A673 (cell line): ENCODE results near the gene GET4. TPM values are rescaled to one million over a fixed set of nuclear protein-coding genes. Genes with fewer than 3 reads are reported as not detected.

Experiments
- BruUV-seq: library from RNA; stranded (reverse); fragments of 400-500 nt; replicated peaks from 2 replicates; lab custom pipeline; 2021; lab: Mats Ljungman, UMichigan
- CTCF ChIA-PET: fragments of 300-600 bp; sonication (Branson Sonifier 250); formaldehyde crosslinking; loops from one replicate; lab custom pipeline; 2022; ENCODE audit warnings: antibody characterized with exemption; lab: Charles Lee
- POLR2A ChIA-PET: fragments of 300-600 bp; sonication (Branson Sonifier 250); formaldehyde crosslinking; loops from one replicate; lab custom pipeline; 2022; ENCODE audit warnings: antibody characterized with exemption; ENCODE audit not compliant: low non-redundant PET; lab: Charles Lee
- DNase-seq: peaks from one replicate; pipeline ENCODE4 v3.0.0-alpha.2; 2015; ENCODE audit warnings: low spot score
- H3K27ac ChIP-seq: fragments of 200-600 bp; sonication (generic); 2 replicates; pipeline ENCODE4 v1.5.1; 2016; ENCODE audit warnings: mixed run types, low read depth, mild to moderate bottlenecking, mixed read lengths, antibody characterized with exemption, low read length; ENCODE audit not compliant: poor library complexity, severe bottlenecking
- H3K27me3 ChIP-seq: fragments of 200-600 bp; sonication (generic); replicated peaks from 2 replicates; pipeline ENCODE4 v1.6.1; 2017; ENCODE audit warnings: mixed run types, low read depth, mild to moderate bottlenecking, mixed read lengths, antibody characterized with exemption, low read length; ENCODE audit not compliant: insufficient read depth, poor library complexity
- H3K36me3 ChIP-seq: fragments of 200-600 bp; sonication (generic); 2 replicates; pipeline ENCODE4 v1.6.1; 2016; ENCODE audit warnings: mixed run types, mild to moderate bottlenecking, mixed read lengths, antibody characterized with exemption, low read length; ENCODE audit not compliant: insufficient read depth, poor library complexity, severe bottlenecking
- H3K4me1 ChIP-seq: fragments of 200-600 bp; sonication (generic); 2 replicates; pipeline ENCODE4 v1.6.1; 2017; ENCODE audit warnings: mixed run types, mild to moderate bottlenecking, mixed read lengths, antibody characterized with exemption, low read length; ENCODE audit not compliant: insufficient read depth, poor library complexity, severe bottlenecking
- H3K4me3 ChIP-seq: fragments of 200-600 bp; sonication (generic); 2 replicates; pipeline ENCODE4 v1.5.1; 2016; ENCODE audit warnings: low read depth, mixed run types, mild to moderate bottlenecking, mixed read lengths, low read length; ENCODE audit not compliant: poor library complexity, severe bottlenecking
- H3K9me3 ChIP-seq: fragments of 200-600 bp; sonication (generic); 2 replicates; pipeline ENCODE4 v1.6.1; 2016; ENCODE audit warnings: mixed run types, low read depth, mild to moderate bottlenecking, mixed read lengths, antibody characterized with exemption, low read length; ENCODE audit not compliant: poor library complexity, severe bottlenecking
- CTCF ChIP-seq: fragments of 300-800, 200-600 bp; sonication (generic); conservative IDR thresholded peaks from 2 replicates; pipeline ENCODE4 v1.5.1; 2017; ENCODE audit warnings: low read depth, mild to moderate bottlenecking, antibody characterized with exemption, low read length, moderate library complexity, mixed read lengths
- EZH2 ChIP-seq: fragments of 200-600 bp; sonication (generic); IDR thresholded peaks from 2 replicates; pipeline ENCODE4 v1.6.1; 2017; ENCODE audit warnings: borderline replicate concordance, low read depth, mild to moderate bottlenecking, mixed read lengths, antibody characterized with exemption, low read length; ENCODE audit not compliant: poor library complexity, severe bottlenecking
- intact Hi-C: fragments of 100-400 bp; cut with micrococcal nuclease; formaldehyde crosslinking; loops from one replicate; pipeline ENCODE4 v1.10.0; 2022; ENCODE audit not compliant: unreplicated experiment
- total RNA-seq: library from RNA; stranded (reverse); gene quantifications from 2 replicates; pipeline ENCODE4 v1.2.3, GENCODE V29; 2021

GET4 gene
- total RNA-seq, 1 experiment from 2014 or later: 49.7 TPM

DNA sequence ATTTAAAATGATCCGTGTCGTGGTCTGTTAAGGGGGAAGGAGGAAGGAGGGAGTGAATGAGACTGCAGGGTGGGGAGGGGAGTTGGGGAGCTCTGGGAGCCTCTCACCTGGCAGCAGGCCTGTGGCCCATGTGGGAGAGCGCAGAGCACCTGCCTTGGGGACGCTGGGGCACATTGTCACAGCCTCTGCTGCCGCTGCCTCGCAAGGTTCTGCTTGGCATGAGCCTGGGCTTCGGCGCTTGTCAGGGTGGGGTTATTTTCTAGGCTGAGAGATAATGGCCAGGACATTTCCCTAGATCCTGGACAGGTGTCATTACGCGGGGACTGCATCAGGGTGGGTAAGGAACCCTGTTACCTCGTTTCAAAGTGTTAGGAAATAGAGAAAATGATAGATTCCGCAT is 46.3 kb upstream of the GET4 start:
- Histone ChIP-seq H3K36me3 (peaks cover 2% of the 10 kb centered on the region), H3K27ac (peak overlapping the region; percentile 10), H3K9me3 (no peaks in the 10 kb centered on the region), H3K4me1 (peaks cover 33% of the 10 kb centered on the region), H3K4me3 (no peak overlapping the region), H3K27me3 (no peaks in the 10 kb centered on the region)
- DNase-seq: no peak
- no peak for TF ChIP-seq CTCF
- no peak for TF ChIP-seq EZH2
- POLR2A ChIA-PET: no interaction called here
- CTCF ChIA-PET: no interaction called here
- intact Hi-C loops: no loop called here
- BruUV-seq: no TSS peak

DNA sequence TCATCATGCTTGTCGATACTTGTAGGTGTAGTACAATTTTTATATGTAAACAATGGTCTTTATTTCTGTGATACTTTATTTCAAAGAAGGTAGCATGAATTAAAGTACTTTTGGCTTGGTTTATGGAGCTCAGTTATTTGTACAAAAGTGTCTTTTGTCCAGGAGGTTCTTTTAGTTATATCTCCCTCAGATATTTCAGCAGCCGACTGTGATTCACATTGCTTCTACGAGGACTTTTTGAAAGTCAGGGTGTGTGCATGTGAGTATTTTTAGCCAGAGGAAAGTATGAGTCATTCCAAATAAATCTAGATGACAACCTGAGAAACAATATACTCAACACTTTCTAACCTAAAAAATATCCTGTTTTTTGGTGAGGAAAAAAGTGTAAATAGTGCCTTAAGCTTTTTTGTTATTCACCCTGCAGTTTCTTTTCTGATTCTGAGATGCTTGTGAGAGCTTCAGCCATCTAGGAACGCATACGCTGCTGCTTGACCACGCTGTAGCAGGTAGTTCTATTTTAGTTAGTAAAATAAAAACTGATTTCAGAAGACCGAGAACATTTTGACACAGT is 44.7 kb upstream of the GET4 start:
- ChIA-PET POLR2A (no interaction called here), CTCF (no interaction called here)
- BruUV-seq: no TSS peak
- Histone ChIP-seq H3K27ac (peak overlapping the region; percentile 53), H3K27me3 (no peaks in the 10 kb centered on the region), H3K9me3 (no peaks in the 10 kb centered on the region), H3K4me1 (peaks cover 36% of the 10 kb centered on the region), H3K4me3 (no peak overlapping the region), H3K36me3 (peaks cover 5% of the 10 kb centered on the region)
- intact Hi-C loops: no loop called here
- peak; percentile 60 for DNase-seq
- no peak for TF ChIP-seq CTCF
- TF ChIP-seq EZH2: no peak

GRCh38 chr7:832167-832967 is 44.0 kb upstream of the GET4 start, which contains the start of gene SUN1:
Gene SUN1, plus strand, starts transcription at chr7:832476. Its CDS starts 49 bp downstream, at chr7:832525.
- intact Hi-C loops: no loop called here
- DNase-seq: no peak
- no peak for TF ChIP-seq CTCF
- TF ChIP-seq EZH2: no peak
- Histone ChIP-seq H3K4me1 (peaks cover 35% of the 10 kb centered on the region), H3K4me3 (no peak within 1 kb of the TSS), H3K36me3 (peaks cover 5% of the 10 kb centered on the region), H3K27me3 (no peaks in the 10 kb centered on the region), H3K27ac (peak within 1 kb of the TSS; percentile 53), H3K9me3 (no peaks in the 10 kb centered on the region)
- POLR2A ChIA-PET: no interaction called here
- no TSS peak for BruUV-seq
- CTCF ChIA-PET: no interaction called here
